SH-SY5Y (cell line): ENCODE measurements around the gene SPATA2L.

ENCODE experiments used
- GATA2 ChIP-seq: IDR thresholded peaks from 2 replicates; pipeline ENCODE4 v1.6.1; 2011; ENCODE audit warnings: mild to moderate bottlenecking, low read depth, low read length
- GATA3 ChIP-seq: IDR thresholded peaks from 2 replicates; pipeline ENCODE4 v1.6.1; 2011; ENCODE audit warnings: low read depth, mild to moderate bottlenecking, low read length, moderate library complexity

GRCh38 chr16:89729863-89730593, 28.5 kb upstream of the SPATA2L start:
- TF ChIP-seq GATA2 (no peak), GATA3 (no peak)
